Amygdala (tissue), 56 donors: ENCODE data around the gene IMP3.
A peak's percentile ranks its signal among the peaks of the same experiment; 100 is the strongest.
"Not testable (repeated sequence)": the region's sequence is repeated elsewhere in the genome, so short reads cannot be mapped to it uniquely, and the experiment has no call there.

Experiments used
- DNase-seq, 56 donors: peaks; one replicate each; lab custom pipeline; 2025; lab: John Stamatoyannopoulos, UW

IMP3 gene, protein sequence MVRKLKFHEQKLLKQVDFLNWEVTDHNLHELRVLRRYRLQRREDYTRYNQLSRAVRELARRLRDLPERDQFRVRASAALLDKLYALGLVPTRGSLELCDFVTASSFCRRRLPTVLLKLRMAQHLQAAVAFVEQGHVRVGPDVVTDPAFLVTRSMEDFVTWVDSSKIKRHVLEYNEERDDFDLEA

DNA sequence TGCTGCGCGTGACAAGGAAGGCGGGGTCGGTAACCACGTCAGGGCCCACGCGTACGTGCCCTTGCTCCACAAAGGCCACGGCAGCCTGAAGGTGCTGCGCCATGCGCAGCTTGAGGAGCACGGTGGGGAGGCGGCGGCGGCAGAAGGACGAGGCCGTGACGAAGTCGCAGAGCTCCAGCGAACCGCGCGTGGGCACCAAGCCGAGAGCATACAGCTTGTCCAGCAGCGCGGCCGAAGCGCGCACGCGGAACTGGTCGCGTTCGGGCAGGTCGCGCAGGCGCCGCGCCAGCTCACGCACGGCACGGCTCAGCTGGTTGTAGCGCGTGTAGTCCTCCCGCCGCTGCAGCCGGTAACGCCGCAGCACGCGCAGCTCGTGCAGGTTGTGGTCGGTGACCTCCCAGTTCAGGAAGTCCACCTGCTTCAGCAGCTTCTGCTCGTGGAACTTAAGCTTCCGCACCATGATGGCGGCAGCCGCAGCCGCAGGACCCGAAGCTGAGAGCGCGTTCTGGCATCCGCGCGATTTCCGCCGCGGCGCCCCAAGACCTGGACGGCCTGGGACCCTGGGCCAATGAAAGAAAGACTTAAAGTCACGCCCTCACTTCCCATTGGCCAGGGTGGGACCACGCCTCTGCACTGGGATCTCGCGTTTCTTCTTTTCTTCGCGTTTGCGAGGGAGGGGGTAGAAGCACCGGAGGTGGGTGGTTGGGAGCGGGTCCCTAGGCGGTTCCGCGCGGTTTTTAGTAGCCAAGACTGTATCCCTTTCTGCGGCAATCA, at the start of gene IMP3:
Gene IMP3 (minus strand): TSS at position 516 of the 774 bp plus-strand sequence. CDS start 56 bp downstream, at position 460.
- peak; percentile 63 to 98 (median 93) for DNase-seq

DNA sequence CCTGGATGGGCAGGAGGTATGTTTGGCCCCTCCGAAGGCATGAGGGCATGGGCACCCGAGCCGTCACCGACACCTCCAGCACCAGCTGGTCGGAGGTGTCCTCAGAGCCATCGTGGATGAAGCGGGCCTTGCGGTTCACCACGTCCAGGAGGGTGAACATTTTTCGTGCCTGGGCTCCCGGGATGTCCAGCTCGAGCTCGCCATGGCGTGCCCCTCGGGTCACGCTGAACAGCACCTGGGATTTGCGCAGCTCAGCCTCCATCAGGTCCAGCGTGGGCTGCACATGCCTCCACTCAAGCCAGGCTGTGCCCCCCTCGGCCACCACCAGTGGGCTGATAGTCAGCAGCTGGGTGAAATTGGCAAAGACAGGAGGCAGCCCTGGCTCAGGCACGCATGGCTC, 49.4 kb upstream of the IMP3 start:
- not testable (repeated sequence) for DNase-seq

DNA sequence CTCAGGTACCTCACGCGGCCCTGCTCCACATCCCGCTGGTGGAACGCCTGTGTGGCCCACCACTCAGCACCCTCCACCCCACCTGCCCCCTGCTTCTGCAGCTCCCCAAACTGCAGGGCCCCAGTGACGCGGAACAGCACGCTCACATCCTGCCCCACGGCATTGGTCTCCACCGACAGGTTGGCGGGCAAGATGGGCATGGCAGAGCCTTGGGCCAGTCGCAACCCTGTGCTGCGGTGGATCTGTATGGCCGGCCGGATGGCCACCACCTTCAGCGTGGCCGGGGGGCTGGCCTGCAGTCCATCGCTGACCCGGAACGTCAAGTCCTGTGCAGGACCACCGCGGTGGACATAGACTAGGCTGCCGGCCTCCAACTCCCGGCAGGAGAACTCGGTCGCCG, 48.8 kb upstream of the IMP3 start:
- DNase-seq, result no peak

DNA sequence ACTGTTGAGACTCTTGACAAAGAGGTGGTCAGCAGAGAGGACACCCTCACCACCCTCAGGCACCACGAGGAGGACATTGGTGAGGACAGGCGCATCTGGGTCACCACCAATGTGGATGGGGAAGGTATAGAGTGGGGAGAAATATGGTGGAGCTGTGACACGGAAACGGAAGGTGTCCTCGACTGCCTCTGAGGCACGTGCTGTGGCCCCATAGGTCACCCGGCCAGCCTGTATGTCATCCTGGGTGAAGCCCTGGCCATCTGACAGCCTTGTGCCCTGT, 48.2 kb upstream of the IMP3 start:
- DNase-seq, result no peak

DNA sequence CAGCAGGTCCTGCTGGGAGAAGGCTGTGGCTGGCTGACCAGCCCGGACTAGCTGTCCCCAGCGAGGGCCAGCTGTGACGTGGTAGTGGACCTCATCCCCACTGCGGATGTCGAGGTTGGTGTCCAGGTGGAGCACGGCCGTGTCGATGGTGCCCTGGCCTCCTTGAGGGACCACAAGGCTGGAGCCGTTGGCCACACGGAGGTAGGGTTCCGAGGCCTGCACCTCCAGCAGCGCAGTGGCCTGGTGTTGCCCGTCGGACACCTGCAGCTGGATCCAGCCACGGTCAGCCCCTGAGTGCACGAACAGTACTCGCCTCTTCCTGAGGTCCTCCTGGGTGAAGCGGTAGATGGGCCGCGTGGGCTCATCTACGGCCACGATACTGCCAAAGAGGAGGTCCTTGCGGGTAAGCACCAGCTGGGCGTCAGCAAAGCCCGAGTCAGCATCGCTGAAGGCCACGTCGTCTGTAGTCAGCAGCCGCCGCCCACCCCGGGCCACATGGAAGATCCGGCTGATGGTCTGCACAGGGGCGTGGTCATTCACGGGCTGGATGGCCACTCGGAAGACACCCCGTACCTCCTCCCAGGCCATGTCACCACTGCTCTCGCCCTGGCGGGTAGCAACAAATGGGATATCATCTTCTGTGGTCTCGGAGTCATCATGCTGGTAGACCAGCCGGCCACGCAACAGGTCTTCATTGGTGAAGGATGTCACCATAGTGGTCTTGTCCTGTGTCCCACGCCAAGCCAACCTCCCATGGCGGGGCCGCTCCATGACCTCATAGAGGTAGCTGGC, 47.7 kb upstream of the IMP3 start:
- DNase-seq, result no peak

DNA sequence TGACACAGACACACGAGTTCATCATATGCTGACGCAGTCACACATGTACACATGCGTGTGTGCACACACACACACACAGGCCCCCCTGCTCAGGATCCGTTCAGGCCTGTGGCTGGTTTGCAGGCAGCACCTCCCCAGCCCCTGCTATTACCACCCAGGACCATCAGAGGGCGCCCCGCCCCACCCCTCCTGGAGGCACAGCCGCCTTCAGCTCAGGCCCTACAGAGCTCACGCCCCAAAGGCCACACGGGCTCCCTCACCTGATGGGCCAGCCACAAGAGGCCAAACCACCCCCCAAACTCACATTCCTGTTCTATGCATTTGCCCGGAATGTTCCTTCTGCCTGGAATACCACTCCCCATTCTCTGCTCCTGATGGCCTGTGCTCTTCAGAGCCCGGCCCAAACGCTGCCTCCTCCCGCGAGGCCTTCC, 46.2 kb upstream of the IMP3 start:
- DNase-seq, result peak in 42 of 56 donors; percentile 7 to 82 (median 39)

DNA sequence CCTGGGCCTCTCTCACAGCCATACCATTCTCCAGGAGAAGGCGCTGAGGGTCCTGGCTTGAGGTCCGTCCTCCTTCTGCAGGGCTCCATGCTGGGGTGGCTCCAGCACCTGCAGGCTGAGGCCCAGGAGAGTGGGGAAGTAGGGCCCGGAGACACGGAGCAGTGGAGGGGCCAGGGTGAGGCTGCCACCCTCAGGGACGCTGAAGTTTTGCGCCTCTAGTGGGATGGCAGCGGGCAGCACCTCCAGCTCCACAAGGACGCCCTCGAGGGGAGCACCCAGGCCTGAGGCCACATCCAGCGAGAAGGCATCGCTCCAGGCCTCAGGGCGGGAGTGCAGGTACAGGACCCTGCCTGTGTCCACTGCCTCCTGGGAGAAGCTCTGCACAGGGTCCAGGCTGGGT, 45.2 kb upstream of the IMP3 start:
- no peak for DNase-seq

DNA sequence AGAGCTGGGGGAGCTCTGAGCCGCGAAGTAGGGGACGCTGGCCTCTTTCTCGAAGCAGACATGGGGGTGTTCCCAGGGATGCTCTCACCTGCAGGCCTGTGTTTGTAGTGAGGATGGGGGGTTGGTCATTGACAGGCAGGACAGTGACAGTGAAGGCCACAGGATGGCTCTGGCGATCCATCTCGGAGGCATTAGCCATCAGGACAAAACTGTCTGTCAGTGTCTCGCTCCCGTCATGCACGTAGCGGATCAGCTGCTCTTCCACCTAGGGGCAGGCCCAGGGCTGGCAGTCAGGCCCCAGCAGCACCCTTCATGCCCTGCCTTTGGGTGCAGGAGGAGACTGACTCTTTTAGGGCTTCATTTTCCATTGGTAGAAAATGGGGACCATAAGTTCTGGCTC, 44.6 kb upstream of the IMP3 start:
- no peak for DNase-seq

DNA sequence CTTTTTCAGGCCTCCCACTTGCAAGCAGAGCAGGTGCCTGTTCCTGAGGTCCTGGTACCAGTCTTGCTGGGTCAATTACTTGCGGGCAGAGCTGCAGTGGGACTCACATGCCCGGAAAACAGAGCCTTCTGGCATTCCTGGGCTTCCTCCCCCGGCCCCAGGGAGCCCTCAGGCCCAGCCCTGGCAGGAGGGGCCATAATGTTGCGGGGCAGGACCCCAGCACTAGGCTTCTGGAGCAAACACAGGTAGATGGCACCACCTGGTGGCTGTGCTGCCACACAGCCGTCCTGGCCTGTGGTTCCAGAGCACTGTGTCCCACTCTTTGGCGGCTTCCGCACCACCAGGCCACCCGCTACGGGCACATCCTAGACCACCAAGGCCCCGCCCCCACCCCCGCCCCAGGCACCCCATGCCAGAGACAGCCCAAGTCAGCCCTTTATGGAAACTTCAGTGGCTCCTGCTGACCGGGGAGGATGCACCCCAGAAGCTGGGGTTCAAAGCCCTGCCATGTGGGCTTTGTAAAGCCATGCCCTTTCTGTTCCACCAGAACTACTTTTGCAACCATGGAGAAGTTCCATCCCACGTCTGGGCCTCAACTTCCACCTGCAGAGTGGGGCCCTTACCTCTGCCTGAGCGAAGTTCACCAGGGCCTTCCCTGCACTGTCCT, 43.8 kb upstream of the IMP3 start:
- DNase-seq, result peak in 35 of 56 donors; percentile 9 to 73 (median 26)

DNA sequence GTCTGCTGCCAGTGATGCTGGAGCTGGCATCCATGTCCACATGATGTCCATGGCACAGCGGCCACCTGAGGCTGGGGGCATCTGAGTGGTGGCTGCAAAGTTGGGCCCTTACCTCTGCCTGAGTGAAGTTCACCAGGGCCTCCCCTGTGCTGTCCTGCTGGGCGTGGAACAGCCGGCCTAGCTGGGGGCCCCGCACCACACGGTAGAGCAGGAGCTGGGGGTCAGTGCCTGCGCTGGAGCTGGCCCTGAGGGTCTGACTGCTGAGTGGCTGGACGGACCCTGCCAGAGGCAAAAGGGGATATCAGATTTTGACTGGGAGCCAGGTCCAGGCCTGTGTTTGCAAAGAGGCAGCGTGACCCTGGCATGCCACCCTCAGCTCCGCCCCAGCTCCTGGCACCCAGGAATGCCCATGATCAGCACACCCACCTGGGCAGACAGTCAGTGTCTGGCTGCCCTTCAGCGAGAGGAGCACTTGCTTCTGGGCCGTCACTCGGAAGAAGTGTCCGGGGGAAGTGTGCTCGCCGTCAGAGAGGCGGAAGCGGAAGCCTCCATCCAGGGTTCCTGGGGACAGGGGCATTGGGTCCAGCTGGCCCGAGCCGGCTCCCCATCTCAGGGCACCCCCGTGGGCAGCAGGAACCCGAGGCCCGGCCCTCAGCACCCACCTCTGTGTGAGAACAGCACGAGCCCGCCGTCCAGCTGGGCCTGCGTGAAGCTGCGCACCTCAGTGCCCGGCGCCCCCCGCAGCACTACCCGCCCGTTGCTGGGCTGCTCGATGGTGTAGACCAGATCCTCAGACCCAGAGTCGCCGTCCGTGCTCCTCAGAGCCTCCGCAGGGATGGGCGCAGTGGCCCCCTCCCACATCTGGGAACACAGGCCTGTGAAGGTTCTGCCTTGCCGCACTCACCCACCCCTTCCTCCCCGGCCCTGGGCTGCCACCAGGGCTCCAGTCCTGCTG, 42.4 kb upstream of the IMP3 start:
- DNase-seq, result no peak

DNA sequence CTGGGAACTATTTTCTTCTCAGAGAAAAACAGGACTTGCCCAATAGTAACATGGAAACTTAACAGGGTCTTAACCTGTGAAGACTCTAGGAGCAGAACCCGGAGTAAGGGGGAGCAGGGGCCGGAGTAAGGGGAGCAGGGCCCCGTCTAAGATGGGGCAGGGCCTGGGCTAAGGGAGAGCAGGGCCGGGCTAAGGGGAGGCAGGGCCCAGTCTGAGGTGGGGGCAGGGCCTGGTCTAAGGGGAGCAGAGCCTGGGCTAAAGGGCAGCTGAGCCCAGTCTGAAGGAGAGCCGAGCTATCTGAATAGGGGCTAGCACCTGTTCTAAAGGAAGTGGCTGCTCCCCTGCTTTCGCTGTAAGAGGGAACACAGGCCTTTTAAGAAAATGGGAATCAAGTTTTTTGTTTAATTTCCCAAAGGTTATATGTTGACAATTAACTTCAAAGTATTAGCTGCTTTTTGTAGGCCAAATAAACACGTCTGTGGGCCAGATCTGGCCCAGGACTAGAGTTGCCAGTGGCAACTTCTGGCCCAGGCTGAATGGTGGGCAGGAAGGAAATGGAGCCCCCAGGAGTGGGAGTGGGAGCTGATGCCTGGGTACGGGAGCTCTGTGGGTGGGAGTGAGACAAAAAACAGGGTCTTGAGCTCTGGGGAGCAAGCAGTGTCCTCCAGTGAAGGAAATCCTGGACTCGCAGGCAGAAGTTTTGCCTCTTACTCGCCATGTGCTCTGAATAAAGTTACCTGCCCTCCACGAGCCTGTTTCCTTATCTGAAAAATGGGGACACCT, 40.2 kb upstream of the IMP3 start:
- no peak for DNase-seq

DNA sequence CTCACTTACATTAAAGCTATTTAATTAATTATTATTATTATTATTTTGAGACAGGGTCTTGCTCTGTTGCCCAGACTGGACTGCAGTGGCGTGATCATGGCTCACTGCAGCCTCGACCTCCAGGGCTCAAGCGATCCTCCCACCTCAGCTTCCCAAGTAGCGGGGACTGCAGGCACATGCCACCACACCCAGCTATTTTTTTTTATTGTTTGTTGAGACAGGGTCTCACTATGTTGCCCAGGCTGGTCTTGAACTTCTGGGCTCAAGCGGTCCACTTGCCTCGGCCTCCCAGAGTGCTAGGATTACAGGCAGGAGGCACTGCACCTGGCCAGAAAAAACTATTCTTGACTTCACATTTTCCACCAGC, 38.3 kb upstream of the IMP3 start:
- DNase-seq, result not testable (repeated sequence)

DNA sequence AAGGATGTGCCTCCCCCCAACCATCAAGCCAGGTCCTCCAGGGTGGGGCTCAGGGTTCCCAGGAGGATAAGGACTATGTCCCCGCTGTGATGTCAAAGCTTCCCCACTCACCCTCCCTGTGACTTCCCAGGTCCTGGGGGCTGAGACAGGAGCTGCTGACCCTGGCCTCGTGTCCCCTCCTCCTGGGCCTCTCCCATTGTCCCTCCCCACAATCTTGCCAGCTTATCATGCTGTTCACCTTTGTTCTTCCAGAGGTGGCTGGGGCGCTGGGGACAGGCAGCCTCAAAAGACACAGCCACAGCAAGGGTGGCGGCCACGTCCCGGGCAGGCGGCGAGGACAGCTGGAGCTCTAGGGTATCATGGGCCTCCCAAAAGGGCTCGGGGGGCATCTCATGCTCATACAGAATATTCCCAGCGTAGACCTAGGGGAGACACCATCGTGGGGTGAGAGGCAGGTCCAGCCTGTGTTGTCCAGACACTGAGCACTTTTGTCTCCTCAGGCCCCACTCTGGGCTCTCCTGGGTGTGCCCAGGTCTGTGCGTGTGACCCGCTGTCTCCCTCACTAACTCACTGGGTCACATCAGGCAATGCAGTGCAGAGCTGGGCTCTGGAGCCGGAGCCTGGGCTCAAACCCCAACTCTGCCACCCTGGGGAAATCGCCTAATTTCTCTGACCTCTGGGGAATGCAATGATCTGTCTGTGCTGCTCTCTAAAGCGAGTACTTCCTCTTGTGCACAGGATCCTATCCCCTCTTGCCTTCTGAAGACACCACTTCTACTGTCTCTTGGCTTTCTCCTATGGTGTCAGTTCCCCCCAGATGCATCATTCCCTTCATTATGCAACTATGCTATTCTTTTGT, 37.7 kb upstream of the IMP3 start:
- no peak for DNase-seq

DNA sequence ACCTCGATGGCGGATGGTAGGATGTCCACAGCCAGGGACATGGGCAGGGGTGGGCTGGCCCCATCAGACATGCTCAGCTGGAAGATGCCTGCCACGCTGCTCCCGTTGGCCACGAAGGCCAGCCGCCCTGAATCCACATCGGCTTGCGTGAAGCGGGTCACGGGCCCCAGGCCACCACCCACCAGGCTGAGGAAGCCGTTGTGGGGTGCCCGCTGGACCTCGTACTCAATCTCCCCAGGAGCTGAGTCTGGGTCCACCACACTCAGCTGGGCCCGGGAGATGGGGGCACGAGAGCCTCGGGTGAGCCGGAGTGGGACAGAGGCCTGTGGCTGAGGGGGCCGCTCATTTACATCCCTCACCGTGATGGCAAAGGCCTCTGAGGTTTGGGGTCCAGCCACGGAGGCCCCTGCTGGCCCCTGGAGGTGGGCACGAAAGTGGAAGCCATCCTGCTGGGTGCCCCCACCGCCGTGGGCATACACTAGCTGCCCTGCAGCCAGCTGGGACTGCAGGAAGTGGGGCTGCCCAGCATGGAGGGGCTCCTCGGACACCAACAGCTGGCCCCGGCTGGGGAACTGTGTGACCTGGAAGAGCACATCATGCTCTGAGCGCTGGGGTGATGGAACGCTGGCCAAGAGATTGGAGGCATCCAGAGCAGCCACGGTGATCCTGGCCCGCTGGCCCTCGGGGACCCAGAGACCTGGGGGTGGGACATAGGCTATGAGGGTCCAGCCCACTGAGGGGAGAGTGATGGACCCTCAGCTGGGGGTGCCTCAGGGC, 36.9 kb upstream of the IMP3 start:
- no peak for DNase-seq

DNA sequence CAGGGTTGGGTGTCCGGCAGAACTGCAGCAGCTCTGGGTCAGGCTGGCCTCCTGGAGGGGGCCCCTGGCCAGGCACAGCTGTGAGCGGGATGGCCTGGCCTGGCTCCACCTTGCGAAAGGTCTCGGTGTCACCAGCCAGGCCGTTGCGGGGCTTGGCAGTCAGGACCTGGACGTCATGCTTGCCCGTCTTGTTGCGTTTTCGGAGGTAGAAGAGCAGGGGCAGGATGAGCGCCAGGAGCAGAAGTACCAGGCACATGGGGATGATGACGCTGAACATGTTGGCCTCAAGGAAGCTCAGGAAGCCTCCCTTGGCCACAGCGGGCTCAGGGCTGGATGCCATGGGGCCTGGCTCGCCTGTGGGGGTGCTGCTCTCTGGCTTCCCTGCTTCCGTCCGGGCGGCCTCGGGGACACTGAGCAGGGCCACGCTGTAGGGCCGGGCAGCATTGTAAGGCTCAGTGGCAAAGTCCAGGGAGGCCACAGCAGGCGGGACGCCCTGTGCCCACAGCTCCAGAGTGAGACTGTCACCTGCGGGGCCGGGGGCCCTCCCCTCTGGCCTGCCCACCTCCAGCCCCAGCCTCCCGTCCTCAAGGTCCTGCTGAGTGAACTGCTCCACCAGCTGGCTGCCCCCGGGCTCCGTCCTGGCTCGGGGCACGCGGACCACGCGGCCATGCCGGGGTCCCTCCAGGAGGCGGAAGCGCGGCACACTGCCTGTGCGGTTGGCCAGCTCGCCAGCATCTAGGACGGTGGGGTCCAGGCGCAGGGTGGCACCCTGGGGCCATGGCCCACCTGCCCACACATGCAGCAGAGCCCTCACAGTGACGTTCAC, 35.8 kb upstream of the IMP3 start:
- DNase-seq, result peak in 3 of 56 donors; percentile 28 to 51 (median 38)

DNA sequence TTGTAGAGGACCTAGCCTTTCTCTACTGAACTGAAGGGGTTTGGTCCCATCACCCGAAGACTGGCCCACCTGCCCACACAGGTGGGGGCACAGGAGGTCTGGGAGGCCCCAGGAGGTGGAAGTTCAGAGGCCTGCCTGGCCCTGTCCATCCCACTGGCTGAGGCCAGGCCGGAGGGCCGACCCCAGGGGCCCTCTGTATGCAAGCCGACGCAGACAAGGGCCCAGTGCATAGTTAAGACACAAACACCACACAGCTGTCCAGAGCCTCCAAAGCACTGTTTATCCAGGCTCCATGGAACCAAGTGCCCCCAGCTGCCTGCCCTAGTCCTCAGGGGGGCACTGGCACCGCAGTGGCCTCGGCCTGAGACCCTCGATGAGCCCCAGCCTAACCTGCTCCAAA, 34.3 kb upstream of the IMP3 start:
- no peak for DNase-seq
